Smooth muscle cell (in vitro differentiated cells): Measurements from ENCODE around the gene LIN7A. TPM values are rescaled to one million over a fixed set of nuclear protein-coding genes. Genes with fewer than 3 reads are reported as not detected.

ENCODE experiments used
- DNase-seq: peaks from one replicate; lab custom pipeline; 2025; ENCODE audit not compliant: unreplicated experiment; lab: John Stamatoyannopoulos, UW
- H2AFZ ChIP-seq: fragments of 200-600 bp; sonication (generic); 2 replicates; pipeline ENCODE4 v1.6.0; 2016; ENCODE audit warnings: antibody characterized with exemption, low read depth, mild to moderate bottlenecking
- H3F3A ChIP-seq: fragments of 200-600 bp; sonication (generic); 2 replicates; pipeline ENCODE4 v1.6.0; 2017; ENCODE audit warnings: antibody characterized with exemption, low read depth
- H3K27ac ChIP-seq: fragments of 200-600 bp; sonication (generic); 2 replicates; pipeline ENCODE4 v1.5.1; 2016; ENCODE audit warnings: low read depth, mild to moderate bottlenecking
- H3K27me3 ChIP-seq: fragments of 200-600 bp; sonication (generic); 2 replicates; pipeline ENCODE4 v1.6.1; 2016; ENCODE audit warnings: low read depth, mild to moderate bottlenecking
- H3K36me3 ChIP-seq: fragments of 200-600 bp; sonication (generic); 2 replicates; pipeline ENCODE4 v1.5.1; 2016; ENCODE audit warnings: low read depth
- H3K4me1 ChIP-seq: fragments of 200-600 bp; sonication (generic); 2 replicates; pipeline ENCODE4 v1.5.1; 2016; ENCODE audit warnings: low read depth
- H3K4me2 ChIP-seq: fragments of 200-600 bp; sonication (generic); 2 replicates; pipeline ENCODE4 v1.6.0; 2016; ENCODE audit warnings: mild to moderate bottlenecking
- H3K4me3 ChIP-seq: fragments of 200-600 bp; sonication (generic); 2 replicates; pipeline ENCODE4 v1.5.1; 2016; ENCODE audit warnings: mild to moderate bottlenecking
- H3K79me2 ChIP-seq: fragments of 200-600 bp; sonication (generic); 2 replicates; pipeline ENCODE4 v1.6.0; 2016; ENCODE audit warnings: low read depth, mild to moderate bottlenecking
- H3K9ac ChIP-seq: fragments of 200-600 bp; sonication (generic); 2 replicates; pipeline ENCODE4 v1.6.0; 2016; ENCODE audit warnings: low read depth
- H3K9me3 ChIP-seq: fragments of 200-600 bp; sonication (generic); replicated peaks from 2 replicates; pipeline ENCODE4 v1.5.1; 2016; ENCODE audit warnings: low read depth
- H4K20me1 ChIP-seq: fragments of 200-600 bp; sonication (generic); 2 replicates; pipeline ENCODE4 v1.6.0; 2016; ENCODE audit warnings: low read depth
- CTCF ChIP-seq: fragments of 200-600 bp; sonication (generic); IDR thresholded peaks from 2 replicates; pipeline ENCODE4 v1.5.1; 2017; ENCODE audit warnings: borderline replicate concordance, mild to moderate bottlenecking, antibody characterized with exemption; ENCODE audit not compliant: insufficient read depth, poor library complexity, severe bottlenecking
- WGBS: methylation state at CpG from one replicate; pipeline ENCODE4 v1.1.7; 2016; ENCODE audit warnings: low lambda C conversion rate; 5-methylcytosine and 5-hydroxymethylcytosine counted together
- polyA plus RNA-seq: library from polyadenylated mRNA; unstranded; fragments of >200 nt; fragmentation: Nextera tagmentation; extraction: Ambion mirVana; gene quantifications from 2 replicates; pipeline ENCODE4 v1.2.1, GENCODE V29; 2016
- total RNA-seq: library from RNA; depleted of rRNA; stranded (reverse); fragments of >200 nt; gene quantifications from 2 replicates; pipeline ENCODE4 v1.2.3, GENCODE V29; 2014

Gene LIN7A
- total and polyA plus RNA-seq, 2 experiments from 2014 or later = 2.0 to 3.2 TPM

GRCh38 chr12:80837342-80837978 lies 100.3 kb downstream of the LIN7A start:
- H3K9ac ChIP-seq = no peak overlapping the region
- no peaks in the 10 kb centered on the region for H3K79me2 ChIP-seq
- no peak overlapping the region for H3K4me2 ChIP-seq
- no peak for DNase-seq
- no peaks in the 10 kb centered on the region for H3K36me3 ChIP-seq
- H3F3A ChIP-seq = no peaks in the 10 kb centered on the region
- H3K9me3 ChIP-seq = no peaks in the 10 kb centered on the region
- peak; percentile 67 for TF ChIP-seq CTCF
- H3K4me1 ChIP-seq = no peaks in the 10 kb centered on the region
- H3K27ac ChIP-seq = no peak overlapping the region
- no peak overlapping the region for H3K4me3 ChIP-seq
- no peaks in the 10 kb centered on the region for H4K20me1 ChIP-seq
- 25% methylated on average over 5 of the region's 5 CpGs for WGBS
- no peak overlapping the region for H2AFZ ChIP-seq
- no peaks in the 10 kb centered on the region for H3K27me3 ChIP-seq

GRCh38 chr12:80834724-80835123 lies 103.0 kb downstream of the LIN7A start:
- Histone ChIP-seq H3K9me3 (no peaks in the 10 kb centered on the region), H3K79me2 (no peaks in the 10 kb centered on the region), H3K27ac (no peak overlapping the region), H3K4me1 (no peaks in the 10 kb centered on the region), H3K9ac (no peak overlapping the region), H3K4me2 (no peak overlapping the region), H3K4me3 (no peak overlapping the region), H3F3A (no peaks in the 10 kb centered on the region), H3K27me3 (no peaks in the 10 kb centered on the region), H3K36me3 (no peaks in the 10 kb centered on the region), H4K20me1 (no peaks in the 10 kb centered on the region), H2AFZ (no peak overlapping the region)
- TF ChIP-seq CTCF = no peak
- WGBS = 40% methylated on average over 1 of the region's 1 CpG
- no peak for DNase-seq

DNA sequence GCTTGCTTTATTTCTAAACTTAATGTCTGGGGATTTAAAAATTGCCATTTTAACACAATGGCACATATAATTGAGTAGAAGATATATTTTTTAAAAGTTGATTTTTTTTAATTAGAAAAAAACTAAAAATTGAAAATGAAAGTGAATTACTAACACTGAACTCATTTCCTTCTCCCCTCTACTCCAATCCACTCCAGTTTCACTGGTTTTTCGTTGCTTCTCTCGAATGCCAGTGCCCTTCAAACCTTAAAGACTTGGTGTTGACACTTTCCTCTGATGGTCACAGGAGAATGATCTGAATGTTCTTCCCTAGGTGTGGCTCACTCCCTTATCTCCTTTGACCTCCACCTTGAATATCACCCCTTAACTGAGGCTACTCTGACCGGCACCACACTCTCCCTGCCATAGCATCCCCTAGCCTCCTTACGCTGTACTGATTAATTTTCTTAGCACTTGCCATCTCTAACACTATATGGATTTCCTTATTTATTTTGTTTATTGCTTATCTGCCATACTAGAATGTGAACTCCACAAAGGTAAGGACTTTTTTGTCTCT lies 107.1 kb downstream of the LIN7A start:
- Histone ChIP-seq H2AFZ (no peak overlapping the region), H3K4me1 (no peaks in the 10 kb centered on the region), H3K27ac (no peak overlapping the region), H3K36me3 (no peaks in the 10 kb centered on the region), H3F3A (no peaks in the 10 kb centered on the region), H3K27me3 (no peaks in the 10 kb centered on the region), H3K9me3 (no peaks in the 10 kb centered on the region), H3K79me2 (no peaks in the 10 kb centered on the region), H3K9ac (no peak overlapping the region), H3K4me2 (no peak overlapping the region), H4K20me1 (no peaks in the 10 kb centered on the region), H3K4me3 (no peak overlapping the region)
- no peak for DNase-seq
- WGBS = 86% methylated on average over 4 of the region's 4 CpGs
- TF ChIP-seq CTCF = no peak

DNA sequence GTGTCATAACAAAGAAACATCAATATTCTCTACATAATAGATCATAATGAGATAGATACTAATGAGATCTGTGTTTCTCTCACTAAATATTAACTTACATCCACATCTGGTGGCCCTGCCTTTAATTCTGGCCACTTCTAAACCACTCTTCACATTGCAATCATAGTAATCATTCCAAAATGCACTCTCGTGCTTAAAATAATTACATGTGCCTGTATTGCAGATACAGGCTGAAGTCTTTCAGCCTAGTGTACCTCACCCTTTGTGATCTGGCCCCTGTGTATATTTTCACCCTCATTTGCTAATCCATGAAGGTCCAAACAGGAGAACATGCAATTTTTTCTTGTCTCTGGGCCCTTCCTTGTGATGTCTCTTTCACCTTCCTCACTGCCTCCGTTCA lies 108.0 kb downstream of the LIN7A start:
- H3K79me2 ChIP-seq = no peaks in the 10 kb centered on the region
- no peaks in the 10 kb centered on the region for H3K9me3 ChIP-seq
- no peak overlapping the region for H3K27ac ChIP-seq
- WGBS = 58% methylated on average over 2 of the region's 2 CpGs
- no peaks in the 10 kb centered on the region for H4K20me1 ChIP-seq
- no peaks in the 10 kb centered on the region for H3K27me3 ChIP-seq
- H3K4me2 ChIP-seq = no peak overlapping the region
- no peak overlapping the region for H3K4me3 ChIP-seq
- no peak for DNase-seq
- H3K36me3 ChIP-seq = no peaks in the 10 kb centered on the region
- TF ChIP-seq CTCF = no peak
- no peak overlapping the region for H3K9ac ChIP-seq
- H2AFZ ChIP-seq = no peak overlapping the region
- H3F3A ChIP-seq = no peaks in the 10 kb centered on the region
- H3K4me1 ChIP-seq = no peaks in the 10 kb centered on the region
